Breast epithelium (tissue), 4 donors: ENCODE results near the gene TIMP1. TPM values are rescaled to one million over a fixed set of nuclear protein-coding genes. Genes with fewer than 3 reads are reported as not detected.
"Not testable (repeated sequence)": the region's sequence is repeated elsewhere in the genome, so short reads cannot be mapped to it uniquely, and the experiment has no call there.

Experiments used
- DNase-seq, 2 donors: peaks; one replicate each; pipeline ENCODE4 v3.0.0-alpha.2; 2019; ENCODE audit warnings: low spot score in 2 of 2
- H3K27ac ChIP-seq, 2 donors: fragments of 200-600 bp; sonication (generic) in 1 of 2; one replicate each; pipeline ENCODE4 v1.5.1; 2016 to 2019; ENCODE audit warnings: mild to moderate bottlenecking in 1 of 2
- H3K27me3 ChIP-seq, 2 donors: fragments of 200-600 bp; sonication (generic) in 1 of 2; one replicate each; pipeline versions ENCODE4 v1.5.1 to v1.6.0; 2017 to 2019; ENCODE audit warnings: control low read depth in 1 of 2, mild to moderate bottlenecking in 1 of 2
- H3K36me3 ChIP-seq: fragments of 200-600 bp; one replicate; pipeline ENCODE4 v1.5.1; 2019
- H3K4me1 ChIP-seq, 2 donors: fragments of 200-600 bp; sonication (generic); one replicate each; pipeline ENCODE4 v1.5.1; 2016 to 2019; ENCODE audit warnings: control low read depth in 1 of 2
- H3K4me3 ChIP-seq, 3 donors: fragments of 200-600 bp; sonication (generic); 1 replicate in 2 of 3; 2 replicates in 1 of 3; pipeline ENCODE4 v1.5.1; 2016 to 2019; ENCODE audit warnings: mild to moderate bottlenecking in 3 of 3, moderate library complexity in 2 of 3
- H3K9me3 ChIP-seq, 2 donors: fragments of 200-600 bp; sonication (generic) in 1 of 2; one replicate each; pipeline ENCODE4 v1.5.1; 2016 to 2019; ENCODE audit warnings: control low read depth in 1 of 2
- CTCF ChIP-seq, 3 donors: fragments of 450-650 bp; IDR thresholded peaks; one replicate each; pipeline ENCODE4 v1.5.1; 2016 to 2017; ENCODE audit warnings: antibody characterized with exemption in 3 of 3, mild to moderate bottlenecking in 3 of 3, moderate library complexity in 3 of 3
- POLR2A ChIP-seq: fragments of 450-650 bp; IDR thresholded peaks from one replicate; pipeline ENCODE4 v1.6.1; 2016; ENCODE audit warnings: antibody characterized with exemption, mild to moderate bottlenecking, moderate library complexity
- POLR2AphosphoS5 ChIP-seq, 3 donors: sonication (generic); formaldehyde crosslinking; IDR thresholded peaks; one replicate each; pipeline ENCODE4 v1.6.1; 2017; ENCODE audit warnings: antibody characterized with exemption in 3 of 3
- intact Hi-C: fragments of 100-400 bp; cut with DNase I; formaldehyde crosslinking; loops from one replicate; pipeline ENCODE4 v1.15.1; 2023; ENCODE audit warnings: low total_unique reads
- total RNA-seq, 3 donors: library from RNA; depleted of rRNA; stranded (reverse); fragments of >200 nt; gene quantifications; one replicate each; pipeline ENCODE4 v1.1.0, GENCODE V29; 2016

TIMP1 gene
- total RNA-seq, 3 donors from 2014 or later: 85.9 to 225 (median 180) TPM

- peaks cover 11 to 50% of the 10 kb centered on the region in 2 donors for H3K9me3 ChIP-seq
- intact Hi-C loops: no loop called here
- no peaks in the 10 kb centered on the region for H3K4me1 ChIP-seq
- DNase-seq: no peak
- no peak for TF ChIP-seq POLR2AphosphoS5 (IDR thresholded peaks at IDR 0.05)
- TF ChIP-seq POLR2A: no peak
- no peak for TF ChIP-seq CTCF (IDR thresholded peaks at IDR 0.05)
- H3K27me3 ChIP-seq: peaks cover 0 to 10% of the 10 kb centered on the region in 2 donors
- H3K27ac ChIP-seq: no peak overlapping the region
- no peaks in the 10 kb centered on the region for H3K36me3 ChIP-seq
- no peak overlapping the region for H3K4me3 ChIP-seq
Measured at GRCh38 chrX:47597222-47597621, 15.0 kb downstream of the TIMP1 start.

- H3K4me3 ChIP-seq, intact Hi-C loops, DNase-seq: not testable (repeated sequence)
Measured at GRCh38 chrX:47603125-47603524, 20.9 kb downstream of the TIMP1 start.

GRCh38 chrX:47605024-47605423, 22.8 kb downstream of the TIMP1 start:
- intact Hi-C loops: no loop called here
- no peak for TF ChIP-seq CTCF (IDR thresholded peaks at IDR 0.05)
- TF ChIP-seq POLR2A: no peak
- no peak for TF ChIP-seq POLR2AphosphoS5 (IDR thresholded peaks at IDR 0.05)
- H3K27me3 ChIP-seq: peaks cover 0 to 17% of the 10 kb centered on the region in 2 donors
- no peaks in the 10 kb centered on the region for H3K4me1 ChIP-seq
- DNase-seq: no peak
- H3K9me3 ChIP-seq: peaks cover 3 to 9% of the 10 kb centered on the region in 2 donors
- H3K4me3 ChIP-seq: no peak overlapping the region
- H3K36me3 ChIP-seq: no peaks in the 10 kb centered on the region
- no peak overlapping the region for H3K27ac ChIP-seq

More at GRCh38 chrX:47603125-47603524, 20.9 kb downstream of the TIMP1 start:
- H3K9me3 ChIP-seq: peaks cover 5 to 25% of the 10 kb centered on the region in 2 donors
- not testable (repeated sequence) for H3K27ac ChIP-seq, H3K27me3 ChIP-seq, H3K4me1 ChIP-seq, H3K36me3 ChIP-seq

GRCh38 chrX:47607091-47607490, 24.9 kb downstream of the TIMP1 start:
- no peak for DNase-seq
- H3K4me3 ChIP-seq: no peak overlapping the region
- no peaks in the 10 kb centered on the region for H3K4me1 ChIP-seq
- H3K36me3 ChIP-seq: no peaks in the 10 kb centered on the region
- no peaks in the 10 kb centered on the region for H3K9me3 ChIP-seq
- H3K27ac ChIP-seq: no peak overlapping the region
- H3K27me3 ChIP-seq: peaks cover 0 to 22% of the 10 kb centered on the region in 2 donors
- TF ChIP-seq POLR2AphosphoS5 (IDR thresholded peaks at IDR 0.05): no peak
- no peak for TF ChIP-seq CTCF (IDR thresholded peaks at IDR 0.05)
- TF ChIP-seq POLR2A: no peak
- intact Hi-C loops: no loop called here

GRCh38 chrX:47608130-47608810, 26.0 kb downstream of the TIMP1 start:
- Histone ChIP-seq H3K4me1 (no peaks in the 10 kb centered on the region), H3K36me3 (no peaks in the 10 kb centered on the region), H3K27ac (no peak overlapping the region), H3K9me3 (no peaks in the 10 kb centered on the region), H3K4me3 (no peak overlapping the region), H3K27me3 (peaks cover 0 to 30% of the 10 kb centered on the region in 2 donors)
- intact Hi-C loops: no loop called here
- TF ChIP-seq POLR2AphosphoS5 (IDR thresholded peaks at IDR 0.05): no peak
- TF ChIP-seq CTCF (IDR thresholded peaks at IDR 0.05): no peak
- no peak for TF ChIP-seq POLR2A
- DNase-seq: no peak
